GM12872 (cell line): ENCODE measurements around the gene DSCAM.

ENCODE experiments used
- TF ChIP-seq, protein P1 (sequence below): IDR thresholded peaks from 3 replicates; pipeline ENCODE4 v1.5.1; 2011; ENCODE audit warnings: low read depth, mild to moderate bottlenecking, low read length, moderate library complexity; ENCODE audit not compliant: insufficient read depth

DSCAM gene

GRCh38 chr21:40102682-40103081 is 744.3 kb downstream of the DSCAM start:
- TF ChIP-seq, protein P1, sequence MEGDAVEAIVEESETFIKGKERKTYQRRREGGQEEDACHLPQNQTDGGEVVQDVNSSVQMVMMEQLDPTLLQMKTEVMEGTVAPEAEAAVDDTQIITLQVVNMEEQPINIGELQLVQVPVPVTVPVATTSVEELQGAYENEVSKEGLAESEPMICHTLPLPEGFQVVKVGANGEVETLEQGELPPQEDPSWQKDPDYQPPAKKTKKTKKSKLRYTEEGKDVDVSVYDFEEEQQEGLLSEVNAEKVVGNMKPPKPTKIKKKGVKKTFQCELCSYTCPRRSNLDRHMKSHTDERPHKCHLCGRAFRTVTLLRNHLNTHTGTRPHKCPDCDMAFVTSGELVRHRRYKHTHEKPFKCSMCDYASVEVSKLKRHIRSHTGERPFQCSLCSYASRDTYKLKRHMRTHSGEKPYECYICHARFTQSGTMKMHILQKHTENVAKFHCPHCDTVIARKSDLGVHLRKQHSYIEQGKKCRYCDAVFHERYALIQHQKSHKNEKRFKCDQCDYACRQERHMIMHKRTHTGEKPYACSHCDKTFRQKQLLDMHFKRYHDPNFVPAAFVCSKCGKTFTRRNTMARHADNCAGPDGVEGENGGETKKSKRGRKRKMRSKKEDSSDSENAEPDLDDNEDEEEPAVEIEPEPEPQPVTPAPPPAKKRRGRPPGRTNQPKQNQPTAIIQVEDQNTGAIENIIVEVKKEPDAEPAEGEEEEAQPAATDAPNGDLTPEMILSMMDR: no peak

DNA sequence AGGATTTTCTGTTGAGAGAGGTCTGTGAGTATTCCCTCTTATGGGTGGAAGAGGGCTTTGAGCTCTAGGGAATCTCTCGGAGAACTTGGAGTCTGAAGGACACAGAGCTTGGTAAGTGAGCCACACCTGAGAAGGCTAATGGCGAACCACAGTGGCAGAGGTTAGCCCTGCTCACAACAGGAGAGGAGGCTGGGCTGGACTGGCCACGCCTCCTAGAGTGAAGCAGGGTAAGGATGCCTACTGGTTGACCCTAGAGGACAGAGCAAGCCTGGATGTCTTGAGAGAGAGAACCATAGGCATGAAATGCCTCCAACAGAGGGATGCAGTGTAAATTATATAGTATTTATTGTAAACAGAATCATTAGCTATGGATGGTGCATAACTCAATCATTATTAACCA is 747.1 kb downstream of the DSCAM start:
- TF ChIP-seq, protein P1: no peak

DNA sequence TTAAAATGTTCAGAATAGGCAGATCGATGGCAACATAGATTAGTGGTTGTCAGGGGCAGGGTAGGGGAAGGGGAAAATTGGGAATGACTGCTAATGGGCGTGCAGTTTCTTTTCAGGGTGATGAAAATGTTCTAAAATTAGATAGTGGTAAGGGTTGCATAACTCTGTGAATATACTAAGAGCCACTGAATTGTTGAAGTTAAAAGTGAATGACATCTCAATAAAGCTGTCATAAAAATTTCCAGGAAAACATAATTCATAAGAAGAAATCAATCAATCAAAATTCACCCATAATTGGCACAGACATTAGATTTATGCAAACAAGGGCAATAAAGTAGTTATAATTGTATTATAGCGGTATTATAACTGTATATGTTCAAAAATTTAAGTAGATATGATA is 751.5 kb downstream of the DSCAM start:
- TF ChIP-seq, protein P1: no peak

GRCh38 chr21:40080385-40080784 is 766.6 kb downstream of the DSCAM start:
- TF ChIP-seq, protein P1: no peak

DNA sequence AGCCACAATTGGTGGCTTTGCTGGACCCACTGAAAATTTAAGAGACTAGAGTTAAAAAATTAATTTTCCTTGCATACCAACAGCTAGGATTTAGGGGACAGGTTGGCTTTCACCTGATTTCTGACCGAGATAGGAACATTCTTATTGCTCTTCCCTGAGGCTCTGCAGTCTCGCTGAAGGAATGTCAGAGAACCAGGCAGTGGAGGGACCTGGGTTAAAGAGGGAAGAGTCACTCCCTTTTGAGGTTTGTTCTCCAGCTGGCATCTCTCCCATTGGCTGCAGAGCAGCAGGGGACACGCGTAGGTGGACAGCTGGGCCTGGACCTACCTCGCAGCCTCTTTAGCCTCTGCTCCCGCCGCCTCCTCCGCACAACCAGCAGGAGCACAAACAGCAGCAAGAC is 772.2 kb downstream of the DSCAM start:
- TF ChIP-seq, protein P1: no peak

- TF ChIP-seq, protein P1: no peak
Observed at GRCh38 chr21:40074198-40074597, 772.8 kb downstream of the DSCAM start.

- TF ChIP-seq, protein P1: no peak
Observed at GRCh38 chr21:40073642-40074041, 773.3 kb downstream of the DSCAM start.

DNA sequence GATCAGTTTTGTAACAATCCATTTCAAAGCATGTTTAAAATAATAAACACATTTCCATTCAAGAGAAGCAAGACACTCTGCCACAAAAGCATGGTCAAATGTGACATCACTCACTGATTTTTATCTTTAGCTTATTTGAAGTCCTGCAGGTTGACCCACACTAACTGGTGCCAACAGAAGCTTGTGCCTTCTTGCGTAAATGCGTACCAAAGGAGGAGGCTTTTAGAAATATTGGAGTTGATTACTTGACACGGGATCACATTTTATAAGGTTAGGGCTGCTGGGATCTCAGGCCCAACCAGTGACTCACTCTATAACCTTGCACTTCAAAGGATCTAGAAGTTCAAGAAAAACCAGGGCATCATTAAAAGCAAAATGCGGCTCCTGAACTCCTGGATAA is 776.1 kb downstream of the DSCAM start:
- TF ChIP-seq, protein P1: no peak
